Mucosa of stomach (tissue), 1 donor: ENCODE data around the gene MEGF11.

Experiments used
- H3K27me3 ChIP-seq: one replicate; pipeline ENCODE4 v1.7.0; 2013; ENCODE audit warnings: mild to moderate bottlenecking, low read length; ENCODE audit not compliant: control insufficient read depth, insufficient read depth
- H3K36me3 ChIP-seq: one replicate; pipeline ENCODE4 v1.7.0; 2013; ENCODE audit warnings: low read length; ENCODE audit not compliant: control insufficient read depth, insufficient read depth
- H3K4me1 ChIP-seq: one replicate; pipeline ENCODE4 v1.7.0; 2013; ENCODE audit warnings: mild to moderate bottlenecking, low read length; ENCODE audit not compliant: control insufficient read depth, insufficient read depth
- H3K4me3 ChIP-seq: one replicate; pipeline ENCODE4 v1.7.0; 2013; ENCODE audit warnings: low read length
- H3K9ac ChIP-seq: one replicate; pipeline ENCODE4 v1.7.0; 2013; ENCODE audit warnings: mild to moderate bottlenecking, low read length, moderate library complexity
- H3K9me3 ChIP-seq: one replicate; pipeline ENCODE4 v1.7.0; 2013; ENCODE audit warnings: mild to moderate bottlenecking, low read length, moderate library complexity; ENCODE audit not compliant: control insufficient read depth
- donor health status: Pancreatic carcinoma.

The MEGF11 gene

GRCh38 chr15:66220601-66221000 is 32.9 kb downstream of the MEGF11 start:
- H3K9ac ChIP-seq, result no peak overlapping the region
- no peaks in the 10 kb centered on the region for H3K36me3 ChIP-seq
- no peak overlapping the region for H3K4me3 ChIP-seq
- H3K27me3 ChIP-seq, result no peaks in the 10 kb centered on the region
- H3K9me3 ChIP-seq, result no peaks in the 10 kb centered on the region
- H3K4me1 ChIP-seq, result no peaks in the 10 kb centered on the region

GRCh38 chr15:66219339-66219738 is 34.2 kb downstream of the MEGF11 start:
- Histone ChIP-seq H3K27me3 (no peaks in the 10 kb centered on the region), H3K4me3 (no peak overlapping the region), H3K4me1 (no peaks in the 10 kb centered on the region), H3K9me3 (no peaks in the 10 kb centered on the region), H3K36me3 (no peaks in the 10 kb centered on the region), H3K9ac (no peak overlapping the region)

DNA sequence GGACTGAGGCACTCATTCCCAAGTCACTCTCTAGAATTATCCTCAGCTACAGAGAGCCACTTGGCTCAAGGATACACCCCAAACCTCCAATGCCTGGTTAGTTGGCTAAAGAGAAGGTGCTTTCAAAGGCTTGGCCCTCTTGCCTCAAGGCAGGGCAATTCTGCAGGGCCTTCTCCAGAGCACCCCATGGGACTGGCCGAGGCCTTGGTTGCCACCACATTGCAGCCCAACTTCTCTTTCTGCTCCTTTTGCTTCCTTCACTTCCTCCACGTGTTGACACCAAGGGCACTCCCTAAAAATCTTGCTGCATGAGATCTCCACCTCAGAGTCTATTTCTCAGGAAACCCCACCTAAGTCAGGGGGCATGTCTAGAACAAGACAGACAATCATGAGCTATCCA is 36.7 kb downstream of the MEGF11 start:
- H3K36me3 ChIP-seq, result no peaks in the 10 kb centered on the region
- no peaks in the 10 kb centered on the region for H3K4me1 ChIP-seq
- no peak overlapping the region for H3K4me3 ChIP-seq
- H3K27me3 ChIP-seq, result no peaks in the 10 kb centered on the region
- no peaks in the 10 kb centered on the region for H3K9me3 ChIP-seq
- no peak overlapping the region for H3K9ac ChIP-seq

- no peaks in the 10 kb centered on the region for H3K4me1 ChIP-seq
- no peak overlapping the region for H3K4me3 ChIP-seq
- H3K27me3 ChIP-seq, result no peaks in the 10 kb centered on the region
- no peaks in the 10 kb centered on the region for H3K36me3 ChIP-seq
- no peak overlapping the region for H3K9ac ChIP-seq
- H3K9me3 ChIP-seq, result no peaks in the 10 kb centered on the region
Measured at GRCh38 chr15:66215811-66216210, 37.7 kb downstream of the MEGF11 start.

GRCh38 chr15:66214246-66214645 is 39.3 kb downstream of the MEGF11 start:
- no peaks in the 10 kb centered on the region for H3K9me3 ChIP-seq
- H3K27me3 ChIP-seq, result no peaks in the 10 kb centered on the region
- H3K9ac ChIP-seq, result no peak overlapping the region
- H3K4me1 ChIP-seq, result no peaks in the 10 kb centered on the region
- H3K36me3 ChIP-seq, result no peaks in the 10 kb centered on the region
- no peak overlapping the region for H3K4me3 ChIP-seq

GRCh38 chr15:66212563-66212921 is 41.0 kb downstream of the MEGF11 start:
- H3K9me3 ChIP-seq, result no peaks in the 10 kb centered on the region
- no peak overlapping the region for H3K4me3 ChIP-seq
- H3K4me1 ChIP-seq, result no peaks in the 10 kb centered on the region
- H3K36me3 ChIP-seq, result no peaks in the 10 kb centered on the region
- no peak overlapping the region for H3K9ac ChIP-seq
- no peaks in the 10 kb centered on the region for H3K27me3 ChIP-seq

DNA sequence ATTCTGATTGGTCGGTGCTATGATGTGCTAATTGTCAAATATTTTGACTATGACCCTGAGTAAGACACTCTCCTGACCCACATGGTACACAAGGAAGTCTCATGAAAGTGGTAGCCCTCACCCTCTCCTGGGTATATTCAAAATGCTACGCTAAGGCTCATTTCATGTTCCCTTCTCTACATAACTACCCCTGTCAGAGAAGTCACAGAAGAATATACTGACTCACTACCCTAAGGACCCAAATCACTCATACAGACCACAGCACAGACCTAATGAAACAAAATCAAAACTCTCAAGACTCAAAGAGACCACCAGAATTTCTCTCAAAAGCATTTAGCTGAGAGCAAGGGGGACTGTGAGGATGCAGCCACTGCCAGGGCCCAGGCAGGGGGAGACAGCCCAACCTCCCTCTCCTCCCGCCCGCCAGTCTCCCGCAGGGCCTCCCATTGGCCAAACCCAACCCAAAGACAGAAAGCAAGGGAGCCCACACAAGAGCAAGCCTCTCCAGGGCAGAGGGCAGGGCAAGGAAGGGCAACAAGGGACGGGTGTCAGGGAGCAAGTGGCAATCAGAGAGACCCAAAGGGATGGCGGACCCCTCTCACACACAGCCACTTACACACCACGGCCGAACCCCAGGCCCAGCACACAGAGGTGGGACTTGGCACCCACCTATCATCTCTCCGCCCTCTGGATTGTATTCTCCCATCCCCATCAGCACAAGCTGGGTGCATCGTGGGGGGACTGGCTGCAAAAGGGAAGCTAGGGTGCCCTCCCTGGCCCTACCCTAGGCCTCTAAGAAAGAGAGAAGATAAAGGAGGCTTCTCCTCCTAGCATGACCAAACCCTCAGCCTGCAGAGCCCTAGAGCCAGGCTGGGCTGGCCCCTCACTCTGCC is 41.6 kb downstream of the MEGF11 start:
- Histone ChIP-seq H3K9ac (no peak overlapping the region), H3K9me3 (no peaks in the 10 kb centered on the region), H3K4me3 (no peak overlapping the region), H3K4me1 (no peaks in the 10 kb centered on the region), H3K36me3 (no peaks in the 10 kb centered on the region), H3K27me3 (no peaks in the 10 kb centered on the region)

- H3K9ac ChIP-seq, result no peak overlapping the region
- H3K27me3 ChIP-seq, result no peaks in the 10 kb centered on the region
- no peaks in the 10 kb centered on the region for H3K4me1 ChIP-seq
- H3K4me3 ChIP-seq, result no peak overlapping the region
- H3K36me3 ChIP-seq, result no peaks in the 10 kb centered on the region
- H3K9me3 ChIP-seq, result no peaks in the 10 kb centered on the region
Measured at GRCh38 chr15:66210684-66211083, 42.9 kb downstream of the MEGF11 start.

- H3K4me1 ChIP-seq, result no peaks in the 10 kb centered on the region
- H3K9ac ChIP-seq, result no peak overlapping the region
- no peaks in the 10 kb centered on the region for H3K27me3 ChIP-seq
- H3K36me3 ChIP-seq, result no peaks in the 10 kb centered on the region
- no peak overlapping the region for H3K4me3 ChIP-seq
- no peaks in the 10 kb centered on the region for H3K9me3 ChIP-seq
Measured at GRCh38 chr15:66198757-66199156, 54.8 kb downstream of the MEGF11 start.

GRCh38 chr15:66196602-66197001 is 56.9 kb downstream of the MEGF11 start:
- H3K4me1 ChIP-seq, result no peaks in the 10 kb centered on the region
- H3K36me3 ChIP-seq, result no peaks in the 10 kb centered on the region
- no peaks in the 10 kb centered on the region for H3K27me3 ChIP-seq
- H3K9ac ChIP-seq, result no peak overlapping the region
- H3K9me3 ChIP-seq, result no peaks in the 10 kb centered on the region
- no peak overlapping the region for H3K4me3 ChIP-seq

DNA sequence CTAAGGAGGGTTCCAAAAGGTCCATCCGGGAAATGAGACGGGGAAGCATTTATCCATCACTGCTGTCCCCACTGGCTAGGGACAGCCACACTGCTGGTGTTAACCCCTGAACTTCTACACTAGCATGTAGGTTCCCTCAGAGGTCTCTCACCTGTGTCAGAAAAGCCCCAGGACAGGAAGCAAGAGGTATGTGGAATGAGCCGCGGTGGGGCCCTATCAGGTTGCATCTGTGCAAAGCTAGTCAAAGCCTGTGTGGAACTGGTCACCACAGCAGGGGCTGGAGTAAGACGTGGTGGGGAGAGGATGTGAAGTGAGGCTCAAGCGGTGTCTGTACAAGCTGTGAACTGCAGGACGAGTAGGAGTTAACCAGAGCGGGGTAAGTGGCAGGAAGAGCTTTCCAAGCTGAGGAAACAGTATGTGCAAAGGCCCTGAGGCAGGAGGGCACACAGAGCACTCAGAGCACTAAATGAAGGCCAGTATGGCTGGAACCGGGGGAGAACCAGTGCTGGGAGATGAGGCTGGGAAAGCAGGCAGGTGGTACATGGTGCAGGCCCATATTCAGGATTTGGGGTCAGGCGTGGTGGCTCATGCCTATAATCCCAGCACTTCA is 57.8 kb downstream of the MEGF11 start:
- Histone ChIP-seq H3K4me3 (no peak overlapping the region), H3K36me3 (no peaks in the 10 kb centered on the region), H3K4me1 (no peaks in the 10 kb centered on the region), H3K9ac (no peak overlapping the region), H3K9me3 (no peaks in the 10 kb centered on the region), H3K27me3 (no peaks in the 10 kb centered on the region)

DNA sequence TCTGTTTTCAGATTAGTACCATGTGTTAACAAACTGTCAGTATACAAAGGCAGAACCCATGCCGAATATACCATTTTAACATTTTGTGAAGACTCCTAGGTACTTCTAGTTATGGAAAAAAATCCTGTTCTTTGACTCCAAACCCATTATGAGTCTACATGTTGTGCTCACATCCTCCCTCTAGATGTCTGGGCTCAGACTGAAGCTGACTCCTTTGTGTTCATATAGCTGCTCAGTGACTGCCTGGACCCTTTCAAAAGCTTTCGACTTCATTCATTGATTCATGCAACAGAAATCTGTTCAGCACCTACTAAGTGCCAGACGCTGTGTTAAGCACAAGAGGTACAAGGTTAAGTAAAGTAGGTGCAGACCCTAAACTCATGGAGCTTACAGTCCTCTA is 60.5 kb downstream of the MEGF11 start:
- Histone ChIP-seq H3K4me3 (no peak overlapping the region), H3K27me3 (no peaks in the 10 kb centered on the region), H3K9ac (no peak overlapping the region), H3K36me3 (no peaks in the 10 kb centered on the region), H3K9me3 (no peaks in the 10 kb centered on the region), H3K4me1 (no peaks in the 10 kb centered on the region)
